Nephron progenitor cell (in vitro differentiated cells): ENCODE results near the gene UBAC2.
"Not testable (repeated sequence)": the region's sequence is repeated elsewhere in the genome, so short reads cannot be mapped to it uniquely, and the experiment has no call there.

ENCODE experiments used
- DNase-seq: peaks from one replicate; pipeline ENCODE4 v3.0.0; 2021
- H3K27ac Mint-ChIP-seq: 2 replicates; pipeline ENCODE4 v1.8.0; 2021; ENCODE audit warnings: mild to moderate bottlenecking, moderate library complexity, mixed read lengths
- H3K27me3 Mint-ChIP-seq: 2 replicates; pipeline ENCODE4 v1.8.0; 2021; ENCODE audit warnings: mild to moderate bottlenecking, low read depth, mixed read lengths; ENCODE audit not compliant: poor library complexity
- H3K36me3 Mint-ChIP-seq: 2 replicates; pipeline ENCODE4 v1.8.0; 2021; ENCODE audit warnings: low read depth, mixed read lengths
- H3K4me1 Mint-ChIP-seq: 2 replicates; pipeline ENCODE4 v1.8.0; 2021; ENCODE audit warnings: mixed read lengths
- H3K4me3 Mint-ChIP-seq: 2 replicates; pipeline ENCODE4 v1.8.0; 2021; ENCODE audit warnings: mild to moderate bottlenecking, moderate library complexity, mixed read lengths
- H3K9me3 Mint-ChIP-seq: 2 replicates; pipeline ENCODE4 v1.8.0; 2021; ENCODE audit warnings: mild to moderate bottlenecking, moderate library complexity, mixed read lengths
- CTCF ChIP-seq: fragments of 200-600 bp; sonication (generic); IDR thresholded peaks from 2 replicates; pipeline ENCODE4 v1.5.0; 2021; ENCODE audit warnings: antibody characterized with exemption

UBAC2 gene

GRCh38 chr13:99228737-99229691 lies 28.4 kb downstream of the UBAC2 start:
- Mint-ChIP-seq H3K4me3 (no peak overlapping the region), H3K36me3 (peaks cover 45% of the 10 kb centered on the region), H3K27me3 (no peaks in the 10 kb centered on the region), H3K27ac (peak overlapping the region; percentile 67), H3K9me3 (peaks cover 5% of the 10 kb centered on the region), H3K4me1 (peaks cover 33% of the 10 kb centered on the region)
- DNase-seq = no peak
- no peak for TF ChIP-seq CTCF

- Mint-ChIP-seq H3K4me1 (peaks cover 27% of the 10 kb centered on the region), H3K36me3 (peaks cover 41% of the 10 kb centered on the region)
- H3K9me3 Mint-ChIP-seq, H3K27me3 Mint-ChIP-seq, DNase-seq, H3K4me3 Mint-ChIP-seq, H3K27ac Mint-ChIP-seq: not testable (repeated sequence)
These were observed 29.9 kb downstream of the UBAC2 start for GRCh38 chr13:99230588-99230987.

GRCh38 chr13:99230991-99231390 lies 30.3 kb downstream of the UBAC2 start:
- H3K4me1 Mint-ChIP-seq = peaks cover 26% of the 10 kb centered on the region
- H3K27ac Mint-ChIP-seq = no peak overlapping the region
- H3K27me3 Mint-ChIP-seq = no peaks in the 10 kb centered on the region
- no peak for TF ChIP-seq CTCF
- H3K4me3 Mint-ChIP-seq = no peak overlapping the region
- no peak for DNase-seq
- H3K36me3 Mint-ChIP-seq = peaks cover 37% of the 10 kb centered on the region
- no peaks in the 10 kb centered on the region for H3K9me3 Mint-ChIP-seq

- DNase-seq = no peak
- H3K27me3 Mint-ChIP-seq = no peaks in the 10 kb centered on the region
- no peak for TF ChIP-seq CTCF
These were observed 31.1 kb downstream of the UBAC2 start for GRCh38 chr13:99231721-99232120.

GRCh38 chr13:99237981-99238662 lies 37.5 kb downstream of the UBAC2 start:
- H3K4me3 Mint-ChIP-seq = no peak overlapping the region
- DNase-seq = no peak
- H3K9me3 Mint-ChIP-seq = peaks cover 11% of the 10 kb centered on the region
- no peak for TF ChIP-seq CTCF
- no peaks in the 10 kb centered on the region for H3K27me3 Mint-ChIP-seq
- H3K4me1 Mint-ChIP-seq = peaks cover 7% of the 10 kb centered on the region
- H3K27ac Mint-ChIP-seq = peak overlapping the region; percentile 90
- peaks cover 44% of the 10 kb centered on the region for H3K36me3 Mint-ChIP-seq

More at GRCh38 chr13:99231721-99232120, 31.1 kb downstream of the UBAC2 start:
- Mint-ChIP-seq H3K4me3 (no peak overlapping the region), H3K36me3 (peaks cover 30% of the 10 kb centered on the region), H3K4me1 (peaks cover 26% of the 10 kb centered on the region), H3K27ac (peak overlapping the region; percentile 17), H3K9me3 (no peaks in the 10 kb centered on the region)

GRCh38 chr13:99246100-99246499 lies 45.4 kb downstream of the UBAC2 start:
- H3K4me1 Mint-ChIP-seq = no peaks in the 10 kb centered on the region
- DNase-seq = no peak
- no peaks in the 10 kb centered on the region for H3K27me3 Mint-ChIP-seq
- H3K9me3 Mint-ChIP-seq = peaks cover 15% of the 10 kb centered on the region
- TF ChIP-seq CTCF = no peak
- peaks cover 81% of the 10 kb centered on the region for H3K36me3 Mint-ChIP-seq
- H3K27ac Mint-ChIP-seq = no peak overlapping the region
- no peak overlapping the region for H3K4me3 Mint-ChIP-seq

GRCh38 chr13:99249178-99249577 lies 48.5 kb downstream of the UBAC2 start:
- H3K36me3 Mint-ChIP-seq = peaks cover 70% of the 10 kb centered on the region
- not testable (repeated sequence) for H3K4me1 Mint-ChIP-seq, H3K27ac Mint-ChIP-seq, DNase-seq, H3K27me3 Mint-ChIP-seq, H3K4me3 Mint-ChIP-seq, H3K9me3 Mint-ChIP-seq

- H3K4me1 Mint-ChIP-seq, H3K9me3 Mint-ChIP-seq, H3K4me3 Mint-ChIP-seq, DNase-seq, H3K27me3 Mint-ChIP-seq: not testable (repeated sequence)
- H3K27ac Mint-ChIP-seq = peak overlapping the region; percentile 9
- peaks cover 67% of the 10 kb centered on the region for H3K36me3 Mint-ChIP-seq
These were observed 49.0 kb downstream of the UBAC2 start for GRCh38 chr13:99249606-99250005.
